K562 (cell line): Measurements from ENCODE around the gene COL4A2. TPM values are rescaled to one million over a fixed set of nuclear protein-coding genes. Genes with fewer than 3 reads are reported as not detected.

Experiments
- GATA2 ChIP-seq: sonication (generic); formaldehyde crosslinking; IDR thresholded peaks from 2 replicates; pipeline ENCODE4 v1.4.0; 2020; ENCODE audit warnings: mild to moderate bottlenecking, missing genetic modification reagents
- IRF2 ChIP-seq: sonication (generic); formaldehyde crosslinking; IDR thresholded peaks from 2 replicates; pipeline ENCODE4 v1.8.1; 2022; ENCODE audit warnings: mild to moderate bottlenecking, missing genetic modification reagents
- MEF2A ChIP-seq: IDR thresholded peaks from 2 replicates; pipeline ENCODE4 v1.6.1; 2011; ENCODE audit warnings: low read depth, mild to moderate bottlenecking, low read length, moderate library complexity; ENCODE audit not compliant: control insufficient read depth
- NR4A1 ChIP-seq, 2 experiments: fragments of 250-450 bp in 1 of 2; fragments of 450-650 bp in 1 of 2; sonication (Bioruptor Pico) in 1 of 2; IDR thresholded peaks; 2 replicates each; pipeline versions ENCODE4 v1.4.0 to v1.6.1; 2016 to 2020; ENCODE audit warnings: mild to moderate bottlenecking in 2 of 2, missing compliant biosample characterization in 1 of 2, missing genetic modification characterization in 1 of 2, moderate library complexity in 1 of 2
- SP1 ChIP-seq: sonication (generic); formaldehyde crosslinking; IDR thresholded peaks from 2 replicates; pipeline ENCODE4 v1.8.1; 2022; ENCODE audit warnings: mild to moderate bottlenecking, missing genetic modification reagents
- TAL1 ChIP-seq: fragments of 450-650 bp; IDR thresholded peaks from 2 replicates; pipeline ENCODE4 v1.6.1; 2016; ENCODE audit warnings: mild to moderate bottlenecking
- TCF3 ChIP-seq: sonication (generic); formaldehyde crosslinking; IDR thresholded peaks from 2 replicates; pipeline ENCODE4 v1.4.0; 2020; ENCODE audit warnings: mild to moderate bottlenecking, missing genetic modification reagents
- ZBTB49 ChIP-seq: sonication (generic); formaldehyde crosslinking; IDR thresholded peaks from 2 replicates; pipeline ENCODE4 v1.8.0; 2022; ENCODE audit warnings: missing genetic modification reagents, mild to moderate bottlenecking, borderline replicate concordance
- ZKSCAN1 ChIP-seq: fragments of 150-350 bp; IDR thresholded peaks from 2 replicates; pipeline ENCODE4 v1.6.1; 2016; ENCODE audit warnings: low read depth, low read length
- polyA plus RNA-seq, 8 experiments: library from polyadenylated mRNA; depleted of rRNA in 4 of 8; stranded (reverse) in 5 of 8; unstranded in 3 of 8; fragments of >200 nt; fragmentation: Nextera tagmentation in 2 of 8; fragmentation: Illumina TruSeq in 1 of 8; extraction: Ambion mirVana in 2 of 8; extraction: Trizol in 1 of 8; gene quantifications; 2 replicates each; pipeline versions ENCODE4 v1.2.1 to v1.2.3, GENCODE V29; 2011 to 2014; ENCODE audit warnings: inconsistent platforms in 1 of 8, missing spikeins in 1 of 8
- total RNA-seq, 7 experiments: library from RNA; depleted of rRNA in 6 of 7; stranded (reverse); fragments of >200 nt in 6 of 7; fragmentation: Illumina TruSeq in 2 of 7; extraction: Trizol in 2 of 7; gene quantifications; 2 replicates each; pipeline versions ENCODE4 v1.2.1 to v1.2.3, GENCODE V29; 2011 to 2021; ENCODE audit warnings: low replicate concordance in 1 of 7

Gene COL4A2
- total and polyA plus RNA-seq, 9 of the 15 experiments (the other 6 are each of a cell fraction or from before 2014, with no cell fraction given) = 0.13 to 15.2 (median 8.1) TPM

GRCh38 chr13:110470272-110471009 lies 163.4 kb downstream of the COL4A2 start (continued):
- TF ChIP-seq SP1 (CRISPR knock-in tag) (0 out of 2 replicates have a peak, but pooled peaks have one; percentile 20), TCF3 (peak; percentile 30; the same call in 1 of the 2 replicates), GATA2 (CRISPR knock-in tag) (0 out of 2 replicates have a peak, but pooled peaks have one; percentile 17), NR4A1 (CRISPR knock-in tag; IDR thresholded peaks at IDR 0.05) (no peak), NR4A1 (tag; IDR thresholded peaks at IDR 0.05) (no peak), ZBTB49 (CRISPR knock-in tag) (no peak), TAL1 (peak; percentile 16; the same call in 1 of the 2 replicates), MEF2A (no peak), IRF2 (CRISPR knock-in tag) (no peak), ZKSCAN1 (no peak)
